Measurements from ENCODE around the gene DHRSX.

DNA sequence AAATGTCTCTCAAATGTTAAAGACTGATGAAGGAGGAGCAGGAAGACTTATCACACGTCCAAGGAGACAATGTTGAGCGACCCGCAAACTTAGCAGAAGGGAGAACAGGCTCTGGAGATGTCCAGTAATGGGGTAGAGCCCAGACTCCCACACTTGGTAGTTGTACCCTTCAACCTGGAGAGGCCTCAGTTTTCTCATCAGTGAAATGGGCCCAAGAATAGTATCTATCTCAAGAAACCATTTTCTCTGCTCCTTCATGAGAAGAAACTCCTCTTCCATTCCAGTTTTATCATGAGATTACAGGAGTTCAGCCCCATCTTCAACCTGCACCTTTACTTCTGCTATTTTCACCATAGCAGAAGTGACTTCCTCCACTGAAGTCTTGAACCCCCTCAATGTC lies 169.9 kb downstream of the DHRSX start:
- TF ChIP-seq CTCF (IDR thresholded peaks at IDR 0.05), result no peak
- no peak for TF ChIP-seq POLR2A (IDR thresholded peaks at IDR 0.05)
